Measurements from ENCODE around the gene SF3B4. TPM values are rescaled to one million over a fixed set of nuclear protein-coding genes. Genes with fewer than 3 reads are reported as not detected.
A peak's percentile ranks its signal among the peaks of the same experiment; 100 is the strongest.
"Not testable (repeated sequence)": the region's sequence is repeated elsewhere in the genome, so short reads cannot be mapped to it uniquely, and the experiment has no call there.

Gene SF3B4
- polyA plus RNA-seq, 3 donors = 76.5 to 89.7 (median 82.8) TPM

DNA sequence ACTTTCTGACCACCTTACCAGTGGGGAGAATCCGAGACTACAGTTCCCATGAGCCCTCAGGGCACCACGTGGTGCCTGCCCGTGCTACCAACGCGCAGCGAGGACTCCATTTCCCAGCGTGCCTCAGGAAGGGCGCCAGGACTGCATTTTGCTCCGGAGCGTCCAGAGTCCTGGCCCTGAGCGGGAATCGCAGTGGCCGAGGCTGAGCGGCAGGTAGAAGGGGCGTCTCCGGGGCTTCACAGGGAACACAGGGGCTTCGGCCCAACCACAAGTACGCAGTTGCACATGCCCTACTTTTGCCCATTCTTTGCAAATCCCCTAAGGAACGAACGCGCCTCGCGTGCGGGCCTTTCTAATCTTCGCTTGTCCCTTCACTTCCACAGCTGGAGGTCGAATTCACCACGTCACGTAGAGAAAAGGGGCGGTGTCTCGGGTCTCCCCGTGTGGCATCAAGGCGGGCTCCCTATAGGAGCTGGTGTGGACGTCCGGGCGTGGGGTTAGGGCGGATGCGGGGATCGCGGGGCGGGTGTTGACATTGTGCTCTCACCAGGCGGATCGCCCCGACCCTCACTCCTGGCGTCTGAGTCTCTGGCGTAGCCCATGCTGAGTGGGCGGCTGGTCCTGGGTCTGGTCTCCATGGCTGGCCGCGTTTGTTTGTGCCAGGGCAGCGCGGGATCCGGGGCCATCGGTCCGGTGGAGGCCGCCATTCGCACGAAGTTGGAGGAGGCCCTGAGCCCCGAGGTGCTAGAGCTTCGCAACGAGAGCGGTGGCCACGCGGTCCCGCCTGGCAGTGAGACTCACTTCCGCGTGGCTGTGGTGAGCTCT is 27.9 kb downstream of the SF3B4 start, which contains the start of gene BOLA1:
Gene BOLA1, plus strand, starts transcription at position 109 of the 825 bp plus-strand sequence. Its CDS starts 492 bp downstream, at position 601.
- DNase-seq = peak; percentile 93

DNA sequence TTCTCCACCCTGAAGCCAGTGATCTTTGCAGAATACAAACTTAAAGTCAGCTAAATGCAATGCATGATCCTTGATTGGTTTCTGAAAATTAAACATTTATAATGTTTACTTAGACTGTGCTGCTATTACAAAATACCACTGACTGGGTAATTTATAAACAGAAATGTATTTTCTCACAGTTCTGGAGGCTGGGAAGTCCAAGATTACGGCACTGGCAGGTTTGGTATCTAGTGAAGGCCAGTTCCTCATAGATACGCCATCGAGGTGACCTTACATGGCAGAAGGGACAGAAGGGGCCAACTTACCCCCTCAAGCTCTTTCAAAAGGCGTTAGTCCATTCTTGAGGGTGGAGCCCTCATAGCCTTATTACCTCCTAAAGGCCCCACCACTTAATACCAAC is 31.0 kb downstream of the SF3B4 start:
- DNase-seq = no peak

DNA sequence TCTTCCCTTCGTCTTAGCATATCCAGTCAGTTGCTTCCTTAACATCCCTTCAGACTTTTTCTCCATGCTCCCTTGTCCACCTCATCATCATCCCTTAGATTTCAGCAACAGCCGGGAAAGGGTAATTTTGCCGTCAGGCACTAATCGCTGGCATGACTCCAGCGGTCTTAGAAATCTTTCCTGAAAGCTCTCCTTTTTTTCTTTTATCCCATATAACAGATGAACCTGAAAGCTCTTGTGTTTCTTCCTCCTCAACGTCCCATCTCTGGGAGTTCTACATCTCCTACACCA is 38.7 kb downstream of the SF3B4 start:
- DNase-seq = peak; percentile 48

DNA sequence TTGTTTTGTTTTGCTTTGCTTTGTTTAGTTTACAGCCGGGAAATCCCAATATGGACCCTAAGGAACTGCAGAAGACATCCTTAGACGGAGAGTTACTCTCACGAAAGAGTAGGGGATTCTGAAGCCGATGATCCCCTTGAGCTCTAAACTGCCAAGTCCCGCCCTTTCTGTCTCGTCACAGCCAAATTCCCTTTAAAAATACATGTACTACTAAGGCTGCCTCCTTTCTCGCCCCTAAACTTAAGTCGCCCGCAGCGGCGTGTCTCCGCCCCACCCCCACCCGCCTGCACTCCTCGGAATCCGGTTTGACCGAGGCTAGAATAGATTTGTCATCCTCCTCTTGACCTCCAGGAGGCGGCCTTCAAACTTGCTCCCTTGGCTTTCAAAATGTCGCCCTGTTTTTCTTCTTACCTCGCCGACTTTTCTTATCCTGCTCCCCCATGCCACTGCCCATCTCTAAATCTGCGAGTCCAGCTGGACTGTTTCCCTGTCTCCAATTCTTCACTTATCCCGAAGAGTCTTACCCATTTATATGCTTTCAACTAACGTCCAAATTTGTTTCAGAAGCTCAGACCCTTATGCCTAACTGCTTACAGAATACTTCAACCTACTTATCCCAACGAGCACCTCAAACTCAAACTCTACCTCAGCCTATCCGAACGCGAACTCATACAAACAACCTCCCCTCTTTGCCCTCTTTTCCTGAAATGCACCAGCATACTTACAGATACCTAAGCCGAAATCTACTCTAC is 39.2 kb downstream of the SF3B4 start:
- peak; percentile 93 for DNase-seq

DNA sequence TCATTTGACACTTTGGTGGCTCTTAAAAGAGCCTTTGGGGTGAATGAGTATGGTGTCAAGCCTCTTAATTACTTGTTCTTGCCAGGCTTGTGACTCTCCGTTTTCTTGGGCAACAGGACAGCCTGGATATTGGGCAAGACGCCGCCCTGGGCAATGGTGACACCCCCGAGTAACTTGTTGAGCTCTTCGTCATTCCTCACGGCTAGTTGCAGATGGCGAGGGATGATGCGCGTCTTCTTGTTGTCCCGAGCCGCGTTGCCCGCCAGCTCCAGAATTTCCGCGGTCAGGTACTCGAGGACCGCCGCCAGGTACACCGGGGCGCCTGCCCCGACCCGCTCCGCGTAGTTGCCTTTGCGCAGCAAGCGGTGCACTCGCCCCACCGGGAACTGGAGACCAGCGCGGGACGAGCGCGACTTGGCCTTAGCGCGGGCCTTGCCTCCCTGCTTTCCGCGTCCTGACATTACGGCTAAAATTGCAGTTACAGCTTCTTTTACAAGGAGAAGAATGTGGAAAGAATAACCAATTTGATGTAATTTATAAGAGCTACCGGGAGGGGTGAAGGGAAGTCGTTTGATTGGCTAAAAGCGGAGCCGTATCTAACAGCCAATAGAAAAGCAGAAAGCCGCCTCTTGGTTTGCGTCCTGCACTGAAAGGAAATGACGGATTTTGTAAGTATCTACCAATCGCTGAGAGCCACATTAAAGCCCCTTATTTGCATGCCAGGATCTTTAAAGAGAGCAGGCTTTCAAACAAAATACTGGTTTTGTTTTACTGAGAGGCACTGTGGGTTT is 40.0 kb downstream of the SF3B4 start:
- DNase-seq = peak; percentile 99

DNA sequence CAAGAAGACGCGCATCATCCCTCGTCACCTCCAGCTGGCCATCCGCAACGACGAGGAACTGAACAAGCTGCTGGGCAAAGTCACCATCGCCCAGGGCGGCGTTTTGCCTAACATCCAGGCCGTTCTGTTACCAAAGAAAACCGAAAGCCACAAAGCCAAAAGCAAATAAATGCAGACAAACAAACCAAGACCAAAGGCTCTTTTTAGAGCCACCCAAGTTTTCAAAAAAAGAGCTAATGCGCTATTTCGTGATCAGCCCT is 40.5 kb downstream of the SF3B4 start:
- DNase-seq = not testable (repeated sequence)

DNA sequence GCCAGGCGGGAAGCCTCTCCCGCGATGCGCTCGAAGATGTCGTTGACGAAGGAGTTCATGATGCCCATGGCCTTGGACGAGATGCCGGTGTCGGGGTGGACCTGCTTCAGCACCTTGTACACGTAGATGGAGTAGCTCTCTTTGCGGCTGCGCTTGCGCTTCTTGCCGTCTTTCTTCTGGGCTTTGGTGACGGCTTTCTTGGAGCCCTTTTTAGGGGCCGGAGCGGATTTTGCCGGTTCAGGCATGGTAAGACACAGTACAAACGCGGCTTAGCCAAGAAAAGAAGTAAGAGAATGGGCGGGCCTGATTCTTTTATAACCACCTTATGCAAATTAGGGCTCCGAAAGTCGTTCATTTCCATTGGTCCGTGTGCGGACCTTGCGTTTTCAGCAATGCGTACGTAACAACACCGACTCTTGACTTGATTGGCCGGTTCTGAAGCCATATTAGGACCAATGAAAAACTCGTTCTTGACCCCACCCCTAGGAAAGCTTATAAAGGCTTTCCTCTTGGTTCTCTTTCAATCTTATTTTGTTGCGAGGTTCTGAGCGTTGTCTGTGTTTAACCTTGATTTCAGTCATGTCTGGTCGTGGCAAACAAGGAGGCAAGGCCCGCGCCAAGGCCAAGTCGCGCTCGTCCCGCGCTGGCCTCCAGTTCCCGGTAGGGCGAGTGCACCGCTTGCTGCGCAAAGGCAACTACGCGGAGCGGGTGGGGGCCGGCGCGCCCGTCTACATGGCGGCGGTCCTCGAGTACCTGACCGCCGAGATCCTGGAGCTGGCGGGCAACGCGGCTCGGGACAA is 41.0 kb downstream of the SF3B4 start:
- DNase-seq = peak; percentile 100

DNA sequence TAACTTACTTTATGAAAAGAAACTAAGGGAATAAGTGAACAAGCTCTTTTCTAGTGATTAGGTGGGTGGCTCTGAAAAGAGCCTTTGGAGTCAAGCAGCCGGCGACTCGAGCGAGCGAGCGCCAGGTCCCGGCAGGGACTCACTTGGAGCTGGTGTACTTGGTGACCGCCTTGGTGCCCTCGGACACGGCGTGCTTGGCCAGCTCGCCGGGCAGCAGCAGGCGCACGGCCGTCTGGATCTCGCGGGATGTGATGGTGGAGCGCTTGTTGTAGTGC is 41.5 kb downstream of the SF3B4 start:
- DNase-seq = not testable (repeated sequence)

DNA sequence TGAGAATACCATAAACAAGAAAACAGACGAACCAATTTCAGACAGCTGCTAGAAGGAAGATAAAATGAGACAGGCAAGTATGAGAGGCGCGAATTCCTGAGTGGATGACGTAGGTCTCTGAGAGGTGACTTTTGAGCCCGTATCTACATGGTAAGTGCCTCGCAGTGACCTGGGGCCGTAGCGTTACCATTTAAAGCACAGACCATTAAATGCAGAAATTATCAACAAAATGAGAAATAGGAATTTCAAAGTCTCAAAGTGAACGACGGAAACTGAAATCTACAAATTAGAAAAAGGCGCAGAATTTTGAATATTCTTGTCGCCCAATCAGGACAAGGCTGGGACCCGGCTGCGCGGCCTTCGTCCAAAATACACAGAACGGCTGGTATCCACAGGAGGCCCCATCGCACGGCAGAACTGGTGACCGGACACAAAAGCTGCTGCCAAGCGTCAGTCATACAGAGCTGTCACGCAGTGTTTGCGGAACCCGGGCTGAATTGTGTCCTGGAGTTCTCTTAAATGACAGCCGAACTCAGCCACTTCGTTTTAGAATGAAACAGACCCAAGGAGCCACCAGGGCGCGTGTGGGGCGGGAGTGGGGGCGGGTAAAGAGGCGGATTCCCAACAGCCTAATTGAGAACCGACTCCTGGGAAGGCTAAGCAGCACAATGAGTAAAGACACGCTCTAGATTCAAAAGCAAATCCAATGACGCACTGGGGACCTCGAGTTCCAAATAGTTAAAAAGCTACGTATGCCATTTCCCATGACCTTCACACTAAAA is 42.1 kb downstream of the SF3B4 start:
- peak; percentile 90 for DNase-seq

DNA sequence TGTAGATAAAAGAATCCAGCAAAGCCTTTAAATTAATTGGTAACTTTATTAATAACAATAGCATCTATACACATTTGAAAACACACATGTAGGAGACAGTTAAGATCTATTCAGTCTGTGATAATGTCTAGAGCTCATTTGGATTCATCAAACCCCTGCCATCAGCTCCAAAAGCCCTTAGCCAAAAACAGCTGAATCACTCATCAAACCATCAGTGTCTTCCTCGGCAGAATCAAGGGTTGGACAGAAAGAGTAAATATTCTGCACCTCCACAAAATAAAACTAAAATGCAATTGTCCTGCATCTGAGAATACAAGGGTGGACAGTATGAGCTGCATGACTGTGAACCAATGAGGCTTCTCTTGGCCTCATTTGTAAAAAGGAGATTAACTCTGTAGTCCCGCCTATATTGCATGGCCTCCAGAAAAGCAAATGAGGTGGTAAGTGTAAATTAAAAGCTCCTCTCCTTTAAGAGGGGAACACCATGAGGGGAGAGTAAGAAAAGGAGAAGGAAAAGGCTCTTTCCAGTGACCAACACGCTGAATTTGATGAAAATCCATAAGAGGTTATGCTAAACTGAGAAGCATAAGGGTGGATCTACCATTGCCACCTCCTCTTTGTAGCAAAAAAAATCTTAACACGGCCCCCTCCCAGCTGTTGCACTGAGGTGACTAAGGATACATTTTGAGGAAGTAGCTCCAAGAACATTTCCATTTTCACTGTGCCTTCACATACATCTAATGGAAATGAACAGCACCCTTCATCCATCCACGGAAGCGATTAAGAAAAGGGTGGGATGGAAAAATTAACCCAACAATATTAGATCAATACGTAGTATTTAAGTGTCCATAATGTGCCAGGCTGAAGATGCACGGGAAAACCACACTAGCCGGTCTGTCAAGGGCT is 42.9 kb downstream of the SF3B4 start:
- DNase-seq = peak; percentile 44

DNA sequence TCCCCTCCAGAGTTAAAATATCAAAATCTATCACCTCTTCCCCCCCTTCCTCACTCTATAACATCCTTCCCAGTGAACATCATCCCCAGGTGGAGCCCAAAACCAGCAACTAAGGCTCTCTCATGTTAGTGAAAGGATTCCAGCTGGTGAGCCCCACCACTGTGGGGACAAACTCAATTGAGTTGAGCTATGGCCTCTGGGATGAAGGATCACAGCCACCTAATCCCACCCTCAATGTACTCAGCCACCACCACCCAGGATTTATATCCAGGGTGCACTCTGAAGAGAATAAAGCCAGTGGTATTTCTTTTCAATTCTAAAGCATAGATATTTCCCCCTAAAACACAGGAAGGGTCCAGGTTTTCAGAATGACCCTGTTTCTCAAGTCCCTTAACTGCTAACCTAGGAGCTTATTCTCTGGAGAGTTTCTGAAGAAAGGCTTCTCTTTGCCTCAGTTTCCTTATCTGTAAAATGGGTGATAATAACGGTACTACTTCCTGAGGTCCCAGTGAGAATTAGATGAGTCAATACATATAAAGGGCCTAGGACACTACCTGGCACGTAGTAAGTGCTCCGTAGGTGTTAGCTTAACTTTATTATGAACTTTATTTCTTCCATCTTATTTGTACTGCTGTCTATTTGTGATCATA is 43.9 kb downstream of the SF3B4 start:
- DNase-seq = no peak

DNA sequence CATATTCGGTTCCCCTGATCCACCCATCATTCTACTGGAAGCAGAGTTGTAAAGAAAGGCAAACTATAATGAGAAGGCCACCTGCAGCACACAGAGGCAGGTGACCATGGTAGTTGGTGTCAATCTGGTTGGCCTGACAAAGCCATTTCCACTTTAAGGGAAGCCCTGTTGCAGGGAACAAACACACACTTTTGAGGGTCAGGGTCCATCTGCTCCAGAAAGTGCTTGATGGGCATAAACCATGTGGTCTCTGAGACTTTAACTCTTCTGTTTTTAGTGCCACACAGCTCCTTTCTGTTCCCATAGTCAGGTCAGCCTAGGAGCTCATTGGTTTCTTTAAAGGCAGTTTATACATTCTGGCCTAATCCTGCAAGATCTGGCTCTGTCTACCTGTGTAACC is 45.7 kb downstream of the SF3B4 start:
- no peak for DNase-seq

DNA sequence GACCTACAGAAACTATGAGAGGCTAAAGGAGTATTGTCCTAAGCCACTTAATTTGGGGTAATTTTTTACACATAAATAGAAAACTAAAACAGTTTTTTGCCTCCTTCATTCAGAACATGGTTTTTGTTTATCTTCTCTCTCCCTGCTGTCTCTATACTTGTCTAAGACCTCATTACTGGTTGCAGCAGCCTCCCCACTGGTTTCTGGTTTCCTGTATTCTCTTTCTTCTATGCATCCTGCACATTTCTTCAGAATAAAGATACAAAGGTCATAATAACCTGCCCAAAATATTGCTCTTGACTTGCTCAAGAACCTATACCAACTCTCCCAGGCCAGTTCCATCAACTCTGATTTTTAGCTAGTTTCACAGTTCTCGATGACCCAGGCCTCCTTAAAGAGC is 48.0 kb downstream of the SF3B4 start:
- no peak for DNase-seq

DNA sequence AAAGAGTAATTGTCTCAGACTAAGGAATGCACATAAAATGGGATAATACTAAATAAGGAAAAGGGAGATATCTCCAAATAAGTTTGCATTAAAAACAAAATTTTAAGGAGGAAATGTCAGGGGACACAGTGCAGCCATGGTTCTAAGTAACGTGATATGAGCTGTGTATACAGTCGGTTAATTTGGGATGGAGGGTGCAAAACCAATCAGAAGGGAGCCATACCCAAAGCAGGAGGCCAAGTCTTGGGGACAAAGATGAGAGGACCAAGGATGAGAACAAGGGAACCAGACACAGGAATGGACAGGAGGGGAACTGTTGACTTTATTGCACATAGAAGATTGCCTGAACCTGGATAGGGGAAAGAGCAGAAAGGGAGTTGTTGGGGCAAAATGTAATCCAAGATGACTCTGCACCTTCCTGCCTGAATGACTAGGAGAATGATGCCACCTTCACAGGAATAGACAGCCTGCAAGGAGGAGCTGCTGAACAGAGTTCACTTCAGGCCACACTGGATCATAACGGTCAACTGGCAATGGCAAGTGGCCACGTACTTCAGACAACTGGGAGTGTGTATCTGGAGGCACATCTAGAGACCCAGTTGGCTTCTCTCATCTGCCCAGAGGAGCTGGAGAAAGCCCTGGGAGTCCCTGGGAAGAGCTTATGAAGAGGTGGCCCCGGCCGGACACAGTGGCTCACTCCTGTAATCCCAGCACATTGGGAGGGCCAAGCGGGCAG is 50.2 kb downstream of the SF3B4 start:
- no peak for DNase-seq

Other genes starting within 250 kb of the SF3B4 start
- 1 to 10 TPM; 1.9 to 2.5 (median 2.0) TPM for gene FCGR1A, start 145.1 kb downstream of the SF3B4 start, polyA plus RNA-seq (ENCODE audit: insufficient read length in 3 of 3)
- 10 to 100 TPM; 22.0 to 29.8 (median 27.7) TPM for gene BOLA1, start 28.2 kb downstream of the SF3B4 start, polyA plus RNA-seq (ENCODE audit: insufficient read length in 3 of 3)
- gene SV2A, start 10.0 kb downstream of the SF3B4 start, polyA plus RNA-seq (ENCODE audit: insufficient read length in 3 of 3) = 1 to 10 TPM; 7.5 to 8.2 (median 8.2) TPM
- gene MTMR11, start 9.1 kb upstream of the SF3B4 start, polyA plus RNA-seq (ENCODE audit: insufficient read length in 3 of 3) = 10 to 100 TPM; 26.7 to 35.8 (median 31.0) TPM
- 10 to 100 TPM; 15.3 to 22.7 (median 17.8) TPM for gene OTUD7B, start 82.9 kb upstream of the SF3B4 start, polyA plus RNA-seq (ENCODE audit: insufficient read length in 3 of 3)
- gene VPS45, start 140.0 kb upstream of the SF3B4 start, polyA plus RNA-seq (ENCODE audit: insufficient read length in 3 of 3) = 10 to 100 TPM; 62.5 to 77.8 (median 66.7) TPM
- 10 to 100 TPM; 45.4 to 59.3 (median 59.0) TPM for gene PLEKHO1, start 222.1 kb upstream of the SF3B4 start, polyA plus RNA-seq (ENCODE audit: insufficient read length in 3 of 3)

Data from renal pelvis (tissue), 4 donors.